WTC11 (cell line): Measurements from ENCODE around the gene ASIP. TPM values are rescaled to one million over a fixed set of nuclear protein-coding genes. Genes with fewer than 3 reads are reported as not detected.

Experiments
- ATAC-seq: fragments of 200-7000 bp; cut with Tn5 transposase; 2 replicates; pipeline ENCODE4 v1.10.0; 2021; ENCODE audit warnings: mild to moderate bottlenecking, moderate library complexity
- CTCF ChIA-PET: fragments of 300-600 bp; sonication (Branson Sonifier 250); formaldehyde crosslinking; loops from one replicate; lab custom pipeline; 2021; ENCODE audit warnings: antibody characterized with exemption; lab: Charles Lee
- POLR2A ChIA-PET: fragments of 350-600 bp; sonication (Branson Sonifier 250); formaldehyde crosslinking; loops from one replicate; lab custom pipeline; 2021; ENCODE audit warnings: antibody characterized with exemption; lab: Charles Lee
- DNase-seq: peaks from one replicate; pipeline ENCODE4 v3.0.0; 2021; ENCODE audit warnings: low spot score
- H3K27ac Mint-ChIP-seq: 2 replicates; pipeline ENCODE4 v1.8.0; 2021; ENCODE audit warnings: mixed read lengths
- H3K27me3 Mint-ChIP-seq: 2 replicates; pipeline ENCODE4 v1.8.0; 2021; ENCODE audit warnings: low read depth, mild to moderate bottlenecking, moderate library complexity, mixed read lengths
- H3K36me3 Mint-ChIP-seq: 2 replicates; pipeline ENCODE4 v1.8.0; 2021; ENCODE audit warnings: mixed read lengths
- H3K4me1 Mint-ChIP-seq: 2 replicates; pipeline ENCODE4 v1.8.0; 2022; ENCODE audit warnings: mixed read lengths
- H3K4me3 Mint-ChIP-seq: 2 replicates; pipeline ENCODE4 v1.8.0; 2021; ENCODE audit warnings: mild to moderate bottlenecking, moderate library complexity, mixed read lengths
- H3K9me3 Mint-ChIP-seq: 2 replicates; pipeline ENCODE4 v1.8.0; 2021; ENCODE audit warnings: mixed read lengths
- ATF1 ChIP-seq: sonication (generic); formaldehyde crosslinking; IDR thresholded peaks from 2 replicates; pipeline ENCODE4 v1.8.1; 2023; ENCODE audit warnings: mild to moderate bottlenecking, moderate library complexity, missing genetic modification reagents
- CBFB ChIP-seq: sonication (generic); formaldehyde crosslinking; IDR thresholded peaks from 2 replicates; pipeline ENCODE4 v1.8.1; 2022; ENCODE audit warnings: mild to moderate bottlenecking, low read depth, missing genetic modification reagents
- FOXP1 ChIP-seq: sonication (generic); formaldehyde crosslinking; IDR thresholded peaks from 2 replicates; pipeline ENCODE4 v1.8.0; 2022; ENCODE audit warnings: missing genetic modification reagents, mild to moderate bottlenecking, moderate library complexity, borderline replicate concordance
- FOXP4 ChIP-seq: sonication (generic); formaldehyde crosslinking; IDR thresholded peaks from 2 replicates; pipeline ENCODE4 v1.8.0; 2022; ENCODE audit warnings: mild to moderate bottlenecking, missing genetic modification reagents
- GRHL2 ChIP-seq: fragments of 250-450 bp; sonication (Bioruptor Pico); IDR thresholded peaks from 2 replicates; pipeline ENCODE4 v1.8.0; 2022; ENCODE audit warnings: mild to moderate bottlenecking, moderate library complexity; ENCODE audit not compliant: insufficient replicate concordance, severe bottlenecking
- IRF1 ChIP-seq: sonication (generic); formaldehyde crosslinking; IDR thresholded peaks from 2 replicates; pipeline ENCODE4 v1.8.0; 2023; ENCODE audit warnings: missing genetic modification reagents
- JAZF1 ChIP-seq: fragments of 250-450 bp; sonication (Bioruptor Pico); IDR thresholded peaks from 2 replicates; pipeline ENCODE4 v1.9.0; 2021; ENCODE audit warnings: moderate library complexity, mild to moderate bottlenecking, inconsistent platforms
- MXD4 ChIP-seq: fragments of 250-450 bp; sonication (Bioruptor Pico); IDR thresholded peaks from 2 replicates; pipeline ENCODE4 v1.8.0; 2021; ENCODE audit warnings: mild to moderate bottlenecking, moderate library complexity, borderline replicate concordance
- NFATC4 ChIP-seq: fragments of 250-450 bp; sonication (Bioruptor Pico); IDR thresholded peaks from 2 replicates; pipeline ENCODE4 v1.9.0; 2021; ENCODE audit warnings: mild to moderate bottlenecking
- NR3C1 ChIP-seq: sonication (generic); formaldehyde crosslinking; conservative IDR thresholded peaks from 2 replicates; pipeline ENCODE4 v1.8.1; 2023; ENCODE audit warnings: low read depth, mild to moderate bottlenecking, missing genetic modification reagents
- PRDM15 ChIP-seq: sonication (generic); formaldehyde crosslinking; IDR thresholded peaks from 2 replicates; pipeline ENCODE4 v1.8.0; 2022; ENCODE audit warnings: missing genetic modification reagents
- PREB ChIP-seq: sonication (generic); formaldehyde crosslinking; IDR thresholded peaks from 2 replicates; pipeline ENCODE4 v1.8.1; 2022; ENCODE audit warnings: mild to moderate bottlenecking, missing genetic modification reagents, moderate library complexity, borderline replicate concordance
- RELA ChIP-seq: sonication (generic); formaldehyde crosslinking; IDR thresholded peaks from 2 replicates; pipeline ENCODE4 v1.8.1; 2022; ENCODE audit warnings: missing genetic modification reagents, mild to moderate bottlenecking, borderline replicate concordance
- SMAD3 ChIP-seq: sonication (generic); formaldehyde crosslinking; IDR thresholded peaks from 2 replicates; pipeline ENCODE4 v1.8.0; 2022; ENCODE audit warnings: missing genetic modification reagents, mild to moderate bottlenecking, borderline replicate concordance
- USF2 ChIP-seq: sonication (generic); formaldehyde crosslinking; IDR thresholded peaks from 2 replicates; pipeline ENCODE4 v1.8.1; 2023; ENCODE audit warnings: mild to moderate bottlenecking, missing genetic modification reagents, moderate library complexity
- ZBTB21 ChIP-seq: sonication (generic); formaldehyde crosslinking; IDR thresholded peaks from 2 replicates; pipeline ENCODE4 v1.8.1; 2023; ENCODE audit warnings: mild to moderate bottlenecking, missing genetic modification reagents, borderline replicate concordance
- ZBTB43 ChIP-seq: sonication (generic); formaldehyde crosslinking; IDR thresholded peaks from 2 replicates; pipeline ENCODE4 v1.8.1; 2023; ENCODE audit warnings: mild to moderate bottlenecking, missing genetic modification reagents
- ZNF121 ChIP-seq: sonication (generic); formaldehyde crosslinking; IDR thresholded peaks from 2 replicates; pipeline ENCODE4 v1.8.0; 2023; ENCODE audit warnings: missing genetic modification reagents
- ZNF232 ChIP-seq: sonication (generic); formaldehyde crosslinking; IDR thresholded peaks from 2 replicates; pipeline ENCODE4 v1.8.0; 2022; ENCODE audit warnings: mild to moderate bottlenecking, missing genetic modification reagents
- ZSCAN18 ChIP-seq: fragments of 250-450 bp; sonication (Bioruptor Pico); IDR thresholded peaks from 2 replicates; pipeline ENCODE4 v2.1.2; 2022; ENCODE audit warnings: mild to moderate bottlenecking, moderate library complexity
- total RNA-seq: library from RNA; stranded (reverse); gene quantifications from 3 replicates; pipeline ENCODE4 v1.2.3, GENCODE V29; 2021

Gene ASIP
- total RNA-seq, 1 experiment from 2014 or later = not detected

GRCh38 chr20:34209111-34209510, 32.1 kb upstream of the ASIP start (continued):
- TF ChIP-seq RELA (CRISPR knock-in tag) (no peak), NFATC4 (no peak)

- peaks cover 2% of the 10 kb centered on the region; the same call in 1 of the 2 replicates for H3K27me3 Mint-ChIP-seq
- CTCF ChIA-PET = interaction anchor here (1.9 kb wide), 1 partner anchor 20 kb away, joined by 5 read pairs; no protein-coding TSS in a partner anchor
- peaks cover 39% of the 10 kb centered on the region for H3K9me3 Mint-ChIP-seq
- H3K4me1 Mint-ChIP-seq = no peaks in the 10 kb centered on the region
- TF ChIP-seq NR3C1 (CRISPR knock-in tag) (no peak), IRF1 (no peak), PREB (CRISPR knock-in tag) (no peak), FOXP4 (CRISPR knock-in tag) (no peak), ZSCAN18 (CRISPR knock-in tag) (no peak), SMAD3 (CRISPR knock-in tag) (no peak), USF2 (CRISPR knock-in tag) (no peak), ZNF232 (CRISPR knock-in tag) (no peak), ATF1 (CRISPR knock-in tag) (no peak), ZNF121 (CRISPR knock-in tag) (no peak), GRHL2 (no peak), CBFB (CRISPR knock-in tag) (no peak), JAZF1 (CRISPR knock-in tag) (no peak), ZBTB43 (CRISPR knock-in tag) (no peak), ZBTB21 (CRISPR knock-in tag) (no peak), MXD4 (CRISPR knock-in tag) (no peak), PRDM15 (CRISPR knock-in tag) (no peak), FOXP1 (no peak)
- POLR2A ChIA-PET = no interaction called here
- ATAC-seq = no peak
- peaks cover 7% of the 10 kb centered on the region; the same call in 1 of the 2 replicates for H3K36me3 Mint-ChIP-seq
- H3K27ac Mint-ChIP-seq = no peak overlapping the region
- DNase-seq = no peak
- H3K4me3 Mint-ChIP-seq = no peak overlapping the region
Observed at GRCh38 chr20:34210271-34210670, 31.0 kb upstream of the ASIP start.
